KMS-11 (cell line): ENCODE data around the gene MRPL10.

Source experiments
- H2AFZ ChIP-seq: fragments of 200-600 bp; sonication (generic); 2 replicates; pipeline ENCODE4 v1.6.1; 2016; ENCODE audit warnings: antibody characterized with exemption, mixed run types, low read depth
- H3K27ac ChIP-seq: fragments of 200-600 bp; sonication (generic); 2 replicates; pipeline ENCODE4 v1.6.1; 2016; ENCODE audit warnings: mild to moderate bottlenecking, mixed run types
- H3K27me3 ChIP-seq: fragments of 200-600 bp; sonication (generic); 2 replicates; pipeline ENCODE4 v1.6.1; 2017; ENCODE audit warnings: mild to moderate bottlenecking, low read depth, mixed run types, moderate library complexity; ENCODE audit not compliant: insufficient read depth
- H3K36me3 ChIP-seq: fragments of 200-600 bp; sonication (generic); 2 replicates; pipeline ENCODE4 v1.6.1; 2017; ENCODE audit warnings: mild to moderate bottlenecking, mixed run types; ENCODE audit not compliant: insufficient read depth
- H3K4me1 ChIP-seq: fragments of 200-600 bp; sonication (generic); 2 replicates; pipeline ENCODE4 v1.6.1; 2016; ENCODE audit warnings: mild to moderate bottlenecking, low read depth, mixed run types; ENCODE audit not compliant: poor library complexity, severe bottlenecking
- H3K4me2 ChIP-seq: fragments of 200-600 bp; sonication (generic); 2 replicates; pipeline ENCODE4 v1.7.0; 2016; ENCODE audit warnings: mild to moderate bottlenecking, mixed run types
- H3K4me3 ChIP-seq: fragments of 200-600 bp; sonication (generic); IDR thresholded peaks from 2 replicates; pipeline ENCODE4 v1.6.1; 2017; ENCODE audit warnings: low read depth, low read length, mixed read lengths; ENCODE audit not compliant: insufficient read depth
- H3K79me2 ChIP-seq: fragments of 200-600 bp; sonication (generic); 2 replicates; pipeline ENCODE4 v1.6.1; 2016; ENCODE audit warnings: low read depth, mixed run types; ENCODE audit not compliant: insufficient read depth
- H3K9ac ChIP-seq: fragments of 200-600 bp; sonication (generic); 2 replicates; pipeline ENCODE4 v1.6.1; 2016; ENCODE audit warnings: mild to moderate bottlenecking, mixed run types
- H4K20me1 ChIP-seq: fragments of 200-600 bp; sonication (generic); 2 replicates; pipeline ENCODE4 v1.6.1; 2016; ENCODE audit warnings: mild to moderate bottlenecking, mixed run types; ENCODE audit not compliant: insufficient read depth
- CTCF ChIP-seq: fragments of 200-600 bp; sonication (generic); conservative IDR thresholded peaks from 2 replicates; pipeline ENCODE4 v1.6.1; 2017; ENCODE audit warnings: low read depth, mild to moderate bottlenecking, antibody characterized with exemption, low read length, moderate library complexity, mixed read lengths

MRPL10 gene

DNA sequence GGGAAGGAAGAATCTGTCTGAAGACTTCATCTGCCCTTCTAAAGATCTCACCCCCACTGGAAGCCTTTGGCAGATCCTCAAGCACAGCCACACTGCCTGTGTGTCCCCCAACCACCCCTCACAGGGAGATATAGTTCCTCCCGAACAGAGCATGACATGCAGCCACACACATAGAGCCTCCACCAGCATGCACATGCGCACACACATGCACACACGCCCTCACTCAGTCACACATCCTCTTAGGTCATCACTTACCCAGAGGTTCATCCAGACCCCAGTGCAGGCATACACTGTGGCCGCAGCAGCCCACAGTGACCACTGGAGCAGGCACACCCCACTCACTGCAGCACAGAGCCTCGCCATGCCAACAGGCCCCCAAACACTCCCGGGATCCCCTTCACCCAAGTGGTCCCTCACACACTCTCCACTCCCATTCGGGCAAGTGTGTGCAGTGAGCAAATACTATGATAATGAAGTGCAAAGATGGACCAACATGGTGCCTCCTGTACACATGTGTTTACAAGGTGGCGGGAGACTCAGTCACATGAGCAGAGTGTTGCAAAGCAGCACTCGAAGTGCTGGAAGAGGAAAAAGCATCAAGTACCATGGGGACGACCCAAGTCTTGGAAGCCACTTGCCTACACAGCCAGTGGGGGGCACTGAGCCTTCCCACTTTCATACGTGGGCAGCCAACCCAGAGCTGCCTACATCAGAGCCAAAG is 36.6 kb upstream of the MRPL10 start:
- no peaks in the 10 kb centered on the region for H4K20me1 ChIP-seq
- no peak overlapping the region for H3K4me2 ChIP-seq
- H2AFZ ChIP-seq: no peak overlapping the region
- no peaks in the 10 kb centered on the region for H3K4me1 ChIP-seq
- peaks cover 92% of the 10 kb centered on the region for H3K27me3 ChIP-seq
- H3K36me3 ChIP-seq: no peaks in the 10 kb centered on the region
- H3K79me2 ChIP-seq: no peaks in the 10 kb centered on the region
- no peak overlapping the region for H3K4me3 ChIP-seq
- TF ChIP-seq CTCF: no peak
- no peak overlapping the region for H3K9ac ChIP-seq
- H3K27ac ChIP-seq: no peak overlapping the region

- Histone ChIP-seq H3K4me1 (no peaks in the 10 kb centered on the region), H3K27me3 (peaks cover 90% of the 10 kb centered on the region), H3K27ac (no peak overlapping the region), H3K4me3 (no peak overlapping the region), H3K9ac (no peak overlapping the region), H4K20me1 (no peaks in the 10 kb centered on the region), H3K36me3 (no peaks in the 10 kb centered on the region), H2AFZ (no peak overlapping the region), H3K79me2 (no peaks in the 10 kb centered on the region), H3K4me2 (no peak overlapping the region)
- TF ChIP-seq CTCF: no peak
These were observed 35.6 kb upstream of the MRPL10 start for GRCh38 chr17:47866941-47867340.

DNA sequence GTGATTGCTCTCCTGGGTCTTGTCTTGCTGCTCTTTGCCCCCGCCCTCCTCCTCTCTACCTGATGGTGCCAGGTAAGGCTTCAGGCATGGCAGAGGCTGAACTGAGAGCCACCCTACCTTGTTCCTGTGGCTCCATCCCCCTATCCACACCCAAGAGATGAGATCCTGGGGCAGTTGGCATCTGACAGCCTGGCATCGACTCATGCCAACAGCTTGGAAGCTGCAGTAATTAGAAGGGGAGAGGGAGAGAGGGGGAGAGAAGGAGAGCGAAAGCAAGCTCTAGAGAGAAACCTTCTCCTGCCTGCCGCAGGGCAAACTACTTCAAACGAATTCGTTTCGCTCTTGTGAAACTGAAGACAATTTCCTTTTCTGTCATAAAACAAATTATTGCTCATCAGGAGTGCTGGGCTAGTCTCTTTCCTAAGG is 33.5 kb upstream of the MRPL10 start:
- Histone ChIP-seq H3K4me2 (no peak overlapping the region), H4K20me1 (no peaks in the 10 kb centered on the region), H3K4me1 (no peaks in the 10 kb centered on the region), H3K4me3 (no peak overlapping the region), H3K27me3 (peaks cover 86% of the 10 kb centered on the region), H3K9ac (no peak overlapping the region), H3K79me2 (no peaks in the 10 kb centered on the region), H3K36me3 (no peaks in the 10 kb centered on the region), H2AFZ (no peak overlapping the region), H3K27ac (no peak overlapping the region)
- TF ChIP-seq CTCF: no peak

GRCh38 chr17:47862621-47863440 is 31.5 kb upstream of the MRPL10 start:
- Histone ChIP-seq H2AFZ (no peak overlapping the region), H3K79me2 (no peaks in the 10 kb centered on the region), H3K27me3 (peaks cover 84% of the 10 kb centered on the region), H3K36me3 (no peaks in the 10 kb centered on the region), H3K9ac (no peak overlapping the region), H3K4me2 (no peak overlapping the region), H3K27ac (no peak overlapping the region), H3K4me3 (no peak overlapping the region), H3K4me1 (no peaks in the 10 kb centered on the region), H4K20me1 (no peaks in the 10 kb centered on the region)
- no peak for TF ChIP-seq CTCF
